Fibroblast of peridontal ligament (primary cell): ENCODE data around the gene HMGB3.
"Not testable (repeated sequence)": the region's sequence is repeated elsewhere in the genome, so short reads cannot be mapped to it uniquely, and the experiment has no call there.

Source experiments
- DNase-seq: peaks from one replicate; pipeline ENCODE4 v3.0.0-alpha.2; 2010; ENCODE audit errors: extremely low read depth

HMGB3 gene

DNA sequence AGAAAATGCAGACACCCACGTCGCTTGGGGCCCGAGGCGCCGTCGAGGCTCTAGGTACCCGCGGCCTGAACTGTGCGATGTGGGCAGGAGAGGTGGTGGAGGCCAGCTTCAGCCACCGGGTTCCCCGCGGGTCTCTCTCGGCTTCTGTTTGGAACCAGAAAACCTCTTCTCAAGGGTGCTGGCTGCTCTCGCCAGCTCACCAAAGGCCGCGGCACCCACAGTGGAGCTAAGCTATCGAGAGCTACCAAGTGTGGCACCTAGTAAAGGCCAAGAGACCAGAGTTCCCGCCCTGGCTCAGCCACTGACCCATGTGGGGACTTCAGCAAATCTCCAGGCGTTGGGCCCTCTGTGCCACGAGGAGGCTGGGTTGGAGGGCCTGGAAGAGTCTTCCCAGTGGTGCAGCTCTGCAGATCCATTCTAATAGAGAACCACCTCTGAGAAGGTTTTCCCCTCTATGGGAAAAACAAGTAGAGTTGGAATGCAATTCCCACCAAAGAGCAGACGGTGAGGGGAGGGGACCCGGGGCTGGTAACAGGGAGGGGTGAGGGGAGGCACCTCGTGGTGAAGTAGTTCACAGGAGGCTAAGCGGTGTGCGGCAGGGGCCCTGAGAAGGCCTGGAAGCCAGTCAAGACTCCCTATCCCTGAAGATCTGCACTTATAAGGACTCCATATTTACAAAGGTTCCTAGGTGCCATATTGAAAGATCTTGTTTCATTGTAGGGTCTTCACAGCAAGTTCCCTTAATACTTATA lies 5.5 kb upstream of the HMGB3 start:
- no peak for DNase-seq

GRCh38 chrX:150980186-150980585 lies 2.9 kb upstream of the HMGB3 start:
- DNase-seq, result no peak

GRCh38 chrX:150980711-150981110 lies 2.4 kb upstream of the HMGB3 start:
- DNase-seq, result no peak

- DNase-seq, result no peak
Measured at GRCh38 chrX:150982235-150982787, 824 bp upstream of the HMGB3 start.

- DNase-seq, result no peak
Measured at GRCh38 chrX:150983521-150984168, 510 bp downstream of the HMGB3 start.

- no peak for DNase-seq
Measured at GRCh38 chrX:150984169-150984824, 1.2 kb downstream of the HMGB3 start.

GRCh38 chrX:150987687-150988086 lies 4.6 kb downstream of the HMGB3 start:
- DNase-seq, result not testable (repeated sequence)

DNA sequence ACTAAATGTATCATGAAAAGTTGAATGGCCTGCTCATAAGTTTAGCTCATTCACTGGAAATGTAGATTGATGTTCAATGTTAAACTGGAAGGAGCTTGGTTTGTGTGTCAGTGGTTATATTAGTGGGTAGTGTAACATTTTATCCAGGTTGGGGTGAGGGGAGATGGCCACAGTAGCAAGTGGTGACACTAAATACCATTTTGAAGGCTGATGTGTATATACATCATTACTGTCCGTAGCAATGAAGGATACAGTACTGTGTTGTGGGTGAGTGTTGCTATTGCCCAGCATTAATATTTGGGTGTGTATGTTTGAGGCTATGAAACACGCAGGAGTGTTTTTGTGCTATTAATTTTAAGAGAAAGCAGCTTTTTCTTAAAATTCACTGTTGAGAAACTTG lies 6.3 kb downstream of the HMGB3 start:
- no peak for DNase-seq

GRCh38 chrX:150990910-150991309 lies 7.8 kb downstream of the HMGB3 start:
- no peak for DNase-seq

DNA sequence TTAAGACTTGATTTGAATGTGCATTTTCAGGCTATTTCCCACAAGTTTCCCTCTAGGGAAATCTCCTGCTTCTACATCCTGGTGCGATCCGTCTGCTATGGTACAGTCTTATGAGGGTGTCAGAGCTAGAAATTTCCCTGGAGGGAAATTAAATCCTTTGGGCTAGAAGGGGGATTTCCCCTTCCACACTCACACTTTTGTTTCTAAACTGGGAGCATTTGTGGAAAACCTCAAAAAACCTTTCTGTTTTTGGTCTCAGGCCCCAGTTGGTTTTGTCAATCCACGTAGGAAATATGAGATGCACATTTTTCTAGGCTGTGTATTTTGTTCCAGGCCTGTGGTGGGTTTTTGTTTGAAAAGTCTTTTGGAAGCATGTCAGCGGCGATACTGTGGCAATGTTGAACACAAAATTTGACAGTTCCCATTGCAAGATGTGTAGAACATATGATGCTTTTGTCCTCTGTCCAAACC lies 17.8 kb downstream of the HMGB3 start:
- peak; percentile 76 for DNase-seq

DNA sequence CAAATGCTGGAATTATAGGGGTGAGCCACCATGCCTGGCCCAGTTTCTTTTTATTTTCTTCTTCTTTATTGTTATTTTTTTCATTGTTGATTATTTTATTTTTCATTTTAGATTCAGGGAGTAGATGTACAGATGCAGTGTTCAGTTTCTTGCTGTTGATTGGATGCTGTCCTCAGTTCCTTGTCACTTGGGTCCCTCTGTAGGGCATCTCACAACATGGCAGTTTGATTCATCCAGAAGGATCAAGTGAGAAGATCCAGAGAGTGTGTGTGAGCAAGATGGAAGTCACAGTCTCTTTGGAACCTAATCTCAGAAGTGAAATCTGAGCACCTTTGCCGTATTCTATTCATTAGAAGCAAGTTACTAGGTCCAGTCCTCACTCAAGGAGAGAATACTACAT lies 20.9 kb downstream of the HMGB3 start:
- DNase-seq, result peak; percentile 12

GRCh38 chrX:151006410-151007109 lies 23.4 kb downstream of the HMGB3 start:
- DNase-seq, result no peak

DNA sequence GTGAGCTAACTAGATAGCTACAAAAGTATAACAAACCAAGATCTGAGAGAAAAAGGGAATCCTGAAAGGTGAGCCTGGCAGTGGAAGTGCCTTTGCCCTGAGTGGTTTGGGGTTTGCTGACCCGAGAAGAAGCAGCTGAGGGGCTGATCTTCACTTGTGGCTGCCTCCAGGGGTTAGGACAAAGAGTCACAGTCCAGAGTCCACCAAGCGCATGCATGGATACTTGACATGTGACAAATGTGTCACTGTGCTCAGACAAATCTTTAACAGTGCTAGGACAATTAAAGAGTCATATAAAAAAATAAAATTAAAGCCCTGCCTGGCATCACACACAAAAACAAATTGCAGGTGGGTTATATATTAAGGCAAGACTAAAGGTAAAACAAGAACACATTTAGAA lies 26.4 kb downstream of the HMGB3 start:
- DNase-seq, result no peak

- no peak for DNase-seq
Measured at GRCh38 chrX:151013164-151013743, 30.1 kb downstream of the HMGB3 start.

- DNase-seq, result no peak
Measured at GRCh38 chrX:151015684-151016083, 32.5 kb downstream of the HMGB3 start.

DNA sequence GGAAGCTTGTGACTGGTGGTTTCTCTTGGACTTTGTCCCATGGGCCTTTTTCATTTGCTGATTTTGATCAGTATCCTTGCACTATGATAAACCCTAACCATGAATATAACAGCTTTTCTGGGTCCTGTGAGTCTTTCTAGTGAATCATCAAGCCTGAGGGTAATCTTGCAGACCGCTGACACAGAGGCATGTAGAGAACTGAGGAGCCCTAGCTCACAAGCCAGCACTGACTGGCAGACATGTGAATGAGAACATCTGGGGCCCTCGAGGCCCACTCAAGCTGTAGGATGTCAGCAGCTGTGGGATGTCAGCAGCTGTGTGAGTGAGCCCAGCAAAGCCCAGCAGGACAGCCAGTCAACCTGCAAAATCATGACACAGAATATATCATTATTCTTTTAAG lies 36.7 kb downstream of the HMGB3 start:
- peak; percentile 2 for DNase-seq

- no peak for DNase-seq
Measured at GRCh38 chrX:151030845-151031244, 47.7 kb downstream of the HMGB3 start.

GRCh38 chrX:151031391-151031975 lies 48.3 kb downstream of the HMGB3 start:
- DNase-seq, result no peak

- DNase-seq, result no peak
Measured at GRCh38 chrX:151039351-151039750, 56.2 kb downstream of the HMGB3 start.
